GM21515 (cell line): ENCODE measurements around the gene NOPCHAP1.
"Not testable (repeated sequence)": the region's sequence is repeated elsewhere in the genome, so short reads cannot be mapped to it uniquely, and the experiment has no call there.

Experiments
- ATAC-seq: cut with Tn5 transposase; IDR thresholded peaks from one replicate; pipeline ENCODE4 v1.9.1; 2021; ENCODE audit not compliant: unreplicated experiment

The NOPCHAP1 gene, protein sequence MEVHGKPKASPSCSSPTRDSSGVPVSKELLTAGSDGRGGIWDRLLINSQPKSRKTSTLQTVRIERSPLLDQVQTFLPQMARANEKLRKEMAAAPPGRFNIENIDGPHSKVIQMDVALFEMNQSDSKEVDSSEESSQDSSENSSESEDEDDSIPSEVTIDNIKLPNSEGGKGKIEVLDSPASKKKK

DNA sequence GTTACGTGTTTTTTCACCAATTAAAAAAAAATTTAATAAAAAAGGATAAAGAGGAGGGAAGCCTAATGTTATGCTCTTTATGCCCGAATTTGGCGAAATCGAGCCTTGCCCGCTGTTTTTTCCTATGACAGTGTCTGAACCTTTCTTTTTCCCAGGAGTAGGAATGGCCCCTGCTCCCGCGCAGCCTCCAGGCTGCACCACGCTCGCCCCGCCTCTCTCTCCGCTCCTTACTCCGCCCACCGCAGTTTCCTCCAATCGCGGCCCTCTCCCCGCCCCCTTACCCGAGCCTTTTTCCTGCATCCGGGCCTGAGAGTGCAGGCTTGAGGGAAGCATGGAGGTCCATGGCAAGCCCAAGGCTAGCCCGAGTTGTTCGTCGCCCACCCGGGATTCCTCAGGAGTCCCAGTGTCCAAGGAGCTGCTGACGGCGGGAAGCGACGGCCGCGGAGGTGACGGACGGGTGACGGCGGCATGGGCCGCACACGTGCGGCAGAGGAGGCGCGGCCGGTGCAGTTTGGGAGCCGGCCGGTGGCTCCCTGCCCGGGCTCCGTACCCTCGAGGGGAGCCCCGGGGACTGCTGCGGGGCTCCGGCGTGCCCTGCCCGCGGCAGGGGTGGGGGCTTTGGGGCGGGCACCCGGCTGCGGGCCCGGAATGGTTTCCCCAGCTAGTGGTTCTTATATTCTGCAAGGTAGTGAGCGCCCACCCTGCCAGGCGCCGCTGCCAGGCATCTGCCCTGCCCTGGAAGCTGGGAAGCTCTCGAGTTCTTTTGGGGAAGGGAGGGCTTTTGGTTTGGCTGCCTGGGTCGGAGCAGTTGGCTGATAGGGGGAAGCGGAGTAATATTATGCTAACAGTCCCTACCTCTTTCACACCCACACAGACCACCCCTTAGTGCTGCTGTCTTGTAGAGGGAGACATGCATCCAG, at the start of gene NOPCHAP1:
Gene NOPCHAP1, plus strand, starts transcription at position 295 of the 920 bp plus-strand sequence. Its CDS starts 37 bp downstream, at position 332.
- ATAC-seq: peak; percentile 94

DNA sequence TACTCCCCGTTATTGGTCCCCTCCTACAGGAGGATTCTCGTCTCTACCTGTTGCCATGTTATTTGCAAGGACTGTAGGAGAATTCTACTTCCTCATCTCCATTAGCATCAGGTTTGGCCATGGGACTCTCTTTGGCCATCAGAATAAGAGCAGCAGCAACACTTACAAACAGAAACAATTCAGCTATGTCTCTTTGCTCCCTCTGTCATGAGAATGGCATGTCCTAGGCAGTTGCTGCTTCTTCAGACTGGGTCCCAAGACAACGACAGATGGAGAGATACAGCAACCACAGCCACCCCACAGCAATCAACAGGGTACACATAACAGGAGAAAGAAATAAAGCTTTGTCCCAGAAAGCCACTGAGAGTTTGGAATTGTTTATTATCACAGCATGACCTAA, 47.7 kb upstream of the NOPCHAP1 start:
- no peak for ATAC-seq

DNA sequence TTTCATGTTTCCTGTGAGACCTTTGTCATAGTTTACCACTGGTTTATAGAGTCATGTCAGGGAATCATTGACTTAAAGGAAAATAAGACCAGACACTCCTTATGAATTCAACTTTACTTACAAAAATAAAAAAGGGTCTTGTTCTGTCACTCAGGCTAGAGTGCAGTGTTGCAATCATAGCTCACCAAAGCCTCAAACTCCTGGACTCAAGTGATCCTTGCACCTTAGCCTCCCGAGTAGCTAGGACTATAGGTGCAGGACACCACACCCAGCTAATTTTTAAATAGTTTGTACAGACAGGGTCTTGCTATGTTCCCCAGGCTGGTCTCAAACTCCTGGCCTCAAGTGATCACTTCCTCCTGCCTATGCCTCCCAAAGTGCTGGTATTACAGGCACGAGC, 47.0 kb upstream of the NOPCHAP1 start:
- no peak for ATAC-seq

DNA sequence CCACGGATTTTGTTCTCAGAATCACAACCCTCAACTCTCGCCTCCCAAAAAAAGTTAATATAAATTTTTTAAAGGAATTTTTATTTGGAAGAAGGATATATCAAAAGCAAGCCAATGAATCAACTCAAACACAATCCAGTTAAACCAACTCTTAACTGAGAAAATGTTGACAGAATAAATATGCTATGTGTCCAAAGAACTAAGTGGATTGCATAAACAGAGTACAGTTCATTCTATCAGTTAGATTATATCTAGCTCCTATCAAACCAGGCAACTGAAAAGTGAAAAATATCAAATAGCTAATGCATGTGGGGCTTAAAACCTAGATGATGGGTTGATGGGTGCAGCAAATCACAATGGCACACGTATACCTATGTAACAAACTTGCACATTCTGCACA, 44.7 kb upstream of the NOPCHAP1 start:
- ATAC-seq: no peak

DNA sequence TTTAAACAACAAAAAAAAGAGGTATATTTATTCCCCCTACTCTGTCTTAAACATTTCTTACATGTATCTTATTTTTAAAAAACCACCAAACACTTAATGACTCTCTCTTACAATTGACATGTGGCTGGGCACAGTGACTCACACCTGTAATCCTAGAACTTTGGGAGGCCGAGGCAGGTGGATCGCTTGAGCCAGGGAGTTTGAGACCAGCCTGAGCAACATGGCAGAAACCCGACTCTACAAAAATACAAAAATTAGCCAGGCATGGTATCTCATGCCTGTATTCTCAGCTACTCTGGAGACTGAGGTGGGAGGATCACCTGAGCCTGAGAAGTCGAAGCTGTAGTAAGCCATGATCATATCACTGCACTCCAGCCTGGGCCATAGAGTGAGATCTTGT, 44.0 kb upstream of the NOPCHAP1 start:
- no peak for ATAC-seq

DNA sequence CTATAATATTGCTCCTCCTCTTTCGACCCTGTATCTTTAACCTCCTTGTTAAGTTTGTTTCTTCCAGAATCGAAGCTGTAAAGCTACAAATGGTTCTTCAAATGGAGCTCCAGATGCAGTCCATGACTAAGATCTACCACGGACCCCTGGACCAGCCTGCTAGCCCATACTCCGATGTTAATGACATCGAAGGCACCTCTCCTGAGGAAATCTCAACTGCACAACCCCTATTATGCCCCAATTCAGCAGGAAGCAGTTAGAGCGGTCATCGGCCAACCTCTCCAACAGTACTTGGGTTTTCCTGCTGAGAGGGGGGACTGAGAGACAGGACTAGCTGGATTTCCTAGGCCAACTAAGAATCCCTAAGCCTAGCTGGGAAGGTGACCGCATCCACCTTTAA, 42.7 kb upstream of the NOPCHAP1 start:
- not testable (repeated sequence) for ATAC-seq

DNA sequence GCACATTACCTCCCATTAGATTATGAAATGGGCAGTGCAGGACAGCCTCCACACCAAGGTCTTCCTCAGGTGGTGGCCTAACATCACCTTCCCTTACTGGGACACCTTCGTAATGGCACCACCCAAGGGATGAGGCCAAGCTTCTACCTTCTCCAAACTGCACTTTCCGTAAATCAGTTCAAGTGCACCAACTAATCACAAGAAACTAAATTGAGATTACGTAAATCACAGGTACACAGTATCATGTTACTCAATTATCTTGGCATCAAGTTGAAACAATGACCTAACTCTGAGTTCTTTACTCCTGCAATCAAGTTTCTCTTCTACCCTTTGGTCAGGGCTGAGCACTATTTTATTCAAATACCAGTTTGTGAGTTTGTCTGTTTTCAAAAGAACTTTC, 41.9 kb upstream of the NOPCHAP1 start:
- ATAC-seq: no peak

DNA sequence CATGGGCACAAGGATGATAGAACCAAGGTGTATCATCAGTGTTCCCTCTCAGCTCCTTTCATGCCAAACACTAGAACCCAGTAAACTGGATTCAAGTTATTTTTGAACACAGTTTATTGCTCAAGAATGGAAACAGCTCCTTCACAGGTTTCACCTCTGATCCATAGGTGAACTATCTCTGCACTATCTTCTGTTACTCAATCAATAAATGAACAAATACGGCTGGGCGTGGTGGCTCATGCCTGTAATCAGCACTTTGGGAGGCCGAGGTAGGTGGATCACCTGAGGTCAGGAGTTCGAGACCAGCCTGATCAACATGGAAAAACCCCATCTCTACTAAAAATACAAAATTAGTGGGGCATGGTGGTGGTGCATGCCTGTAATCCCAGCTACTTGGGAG, 37.4 kb upstream of the NOPCHAP1 start:
- not testable (repeated sequence) for ATAC-seq

DNA sequence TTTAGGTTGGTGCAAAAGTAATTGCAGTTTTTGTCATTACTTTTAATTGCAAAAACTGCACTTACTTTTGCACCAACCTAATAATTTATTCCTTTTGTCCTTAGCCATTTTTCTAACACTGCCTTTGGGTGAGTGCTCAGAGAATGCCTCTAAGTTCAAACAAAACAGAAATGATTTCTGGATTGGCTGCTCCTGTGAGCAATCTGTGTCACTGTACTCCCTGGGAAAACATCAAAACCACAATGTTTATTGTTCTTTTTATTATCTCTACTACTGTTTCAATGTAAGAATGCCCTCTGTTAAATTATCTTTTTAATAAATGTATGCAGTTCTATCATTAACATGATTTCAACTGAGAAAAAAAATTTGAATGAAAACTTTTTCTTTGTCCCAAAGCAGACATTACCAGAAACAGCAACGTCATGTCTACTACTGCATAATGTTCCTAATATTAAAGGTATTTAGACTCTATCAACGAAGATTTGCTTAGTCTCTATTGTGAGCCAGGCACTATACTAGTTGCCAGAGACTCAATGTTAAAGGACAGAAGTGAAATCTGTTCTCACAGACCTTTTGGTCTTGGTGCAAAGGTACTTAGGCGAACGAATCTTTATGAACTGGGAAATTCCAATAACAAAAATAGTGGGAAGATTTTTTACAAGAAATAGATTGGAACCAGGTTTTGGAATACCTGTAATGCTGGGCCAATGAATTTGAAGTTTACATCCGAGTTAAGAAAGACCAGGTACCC, 34.2 kb upstream of the NOPCHAP1 start:
- ATAC-seq: no peak

DNA sequence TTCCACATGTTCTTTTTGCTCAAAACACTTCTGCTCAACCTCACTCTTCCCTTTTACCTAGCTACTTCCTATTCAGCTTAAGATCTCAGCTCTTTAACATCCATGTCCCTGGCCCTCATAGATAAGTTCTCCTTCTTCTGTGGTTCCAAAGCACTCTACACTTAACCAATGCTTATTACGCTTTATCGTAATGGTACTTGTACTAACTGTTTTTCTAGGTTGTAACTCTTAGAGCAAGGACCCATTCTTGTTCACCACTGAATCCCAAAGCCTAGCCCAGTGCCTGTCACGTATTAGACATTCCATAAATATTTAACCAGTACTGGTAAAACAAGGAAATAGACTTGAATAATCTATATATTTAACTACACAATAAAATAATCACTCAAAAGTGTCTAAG, 33.3 kb upstream of the NOPCHAP1 start:
- no peak for ATAC-seq

DNA sequence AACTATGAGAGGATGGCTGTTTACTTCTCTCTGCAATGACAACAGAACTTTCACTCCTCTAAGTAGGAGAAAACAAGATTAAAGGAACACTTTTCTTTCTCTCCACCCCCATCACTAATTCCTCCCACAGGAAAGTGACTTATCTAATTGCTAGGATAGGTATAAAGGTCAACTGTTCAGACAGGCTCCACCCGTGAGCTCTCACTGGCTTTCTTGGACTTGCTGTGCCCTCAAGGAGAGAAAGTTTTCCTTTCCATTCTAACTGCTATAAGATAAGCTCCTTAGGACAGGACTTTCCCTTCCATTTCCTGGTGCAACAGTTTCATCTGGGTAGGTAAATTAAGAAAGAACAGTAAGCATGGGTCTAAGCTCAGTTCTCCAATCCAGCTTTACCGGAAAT, 32.8 kb upstream of the NOPCHAP1 start:
- no peak for ATAC-seq

DNA sequence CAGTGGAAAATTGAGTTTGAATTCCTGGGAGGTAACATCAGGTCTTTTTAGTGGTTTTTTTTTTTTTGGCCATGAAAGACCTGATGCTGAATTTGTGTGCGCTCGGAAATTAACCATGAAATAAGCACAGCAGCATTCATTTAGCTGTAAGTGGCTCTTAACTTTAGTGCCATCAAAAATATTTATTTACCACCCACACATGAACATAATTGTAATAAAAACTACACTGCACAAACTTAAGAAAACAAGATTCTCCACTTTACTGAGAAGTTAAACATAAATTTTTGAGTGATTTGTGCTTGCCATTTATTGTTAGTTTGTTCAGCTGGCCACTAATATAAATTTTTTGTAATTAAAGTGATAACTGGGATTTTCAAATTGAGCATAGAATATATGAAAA, 30.4 kb upstream of the NOPCHAP1 start:
- ATAC-seq: no peak

DNA sequence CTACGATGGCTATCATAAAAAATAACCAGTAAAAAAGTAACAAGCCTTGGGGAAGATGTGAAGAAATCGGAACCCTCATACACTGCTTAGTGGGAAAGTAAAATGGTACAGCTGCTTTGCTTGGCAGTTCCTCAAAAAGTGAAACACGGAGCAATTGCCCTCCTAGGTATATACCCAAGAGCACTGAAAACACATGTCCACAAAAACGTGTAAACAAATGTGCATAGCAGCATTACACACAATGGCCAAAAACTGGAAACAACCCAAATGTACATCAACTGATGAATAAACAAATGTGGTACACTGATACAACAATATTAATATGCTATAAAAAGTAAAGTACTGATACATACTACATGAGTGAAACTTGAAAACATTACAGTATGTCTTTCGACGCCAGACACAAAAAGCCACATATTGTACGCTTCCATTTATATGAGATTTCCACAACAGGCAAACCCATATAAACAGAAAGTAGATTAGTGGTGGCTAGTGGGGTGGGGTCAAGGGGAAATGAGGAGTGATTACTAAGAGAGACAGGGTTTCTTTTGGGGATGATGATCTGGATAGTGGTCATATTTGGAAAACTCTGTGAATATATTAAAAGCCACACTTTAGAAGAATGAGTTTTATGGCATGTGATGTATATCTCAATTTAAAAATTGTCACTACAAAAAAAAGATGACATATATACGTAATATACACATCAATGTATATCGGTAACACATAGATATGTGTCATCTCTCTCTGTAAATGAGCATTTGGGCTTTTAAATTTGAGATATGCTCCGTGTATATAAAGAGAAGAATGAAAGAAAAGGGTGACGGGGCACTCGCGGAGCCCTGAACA, 29.0 kb upstream of the NOPCHAP1 start:
- no peak for ATAC-seq

DNA sequence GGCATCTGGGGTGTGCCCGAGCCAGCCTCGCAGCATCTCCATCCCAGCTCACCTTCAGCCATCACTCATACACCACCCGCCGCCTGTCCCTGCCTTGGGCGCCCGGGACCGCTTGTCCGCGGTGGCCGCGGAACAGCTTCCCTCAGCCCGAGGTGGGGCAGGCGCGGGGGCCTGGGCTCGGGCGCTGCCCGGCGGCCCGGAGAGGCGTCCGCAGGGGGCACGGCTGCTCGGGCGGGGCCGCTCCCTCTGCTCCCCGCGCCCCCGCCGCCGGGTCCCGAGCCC, 28.5 kb upstream of the NOPCHAP1 start:
- ATAC-seq: no peak

DNA sequence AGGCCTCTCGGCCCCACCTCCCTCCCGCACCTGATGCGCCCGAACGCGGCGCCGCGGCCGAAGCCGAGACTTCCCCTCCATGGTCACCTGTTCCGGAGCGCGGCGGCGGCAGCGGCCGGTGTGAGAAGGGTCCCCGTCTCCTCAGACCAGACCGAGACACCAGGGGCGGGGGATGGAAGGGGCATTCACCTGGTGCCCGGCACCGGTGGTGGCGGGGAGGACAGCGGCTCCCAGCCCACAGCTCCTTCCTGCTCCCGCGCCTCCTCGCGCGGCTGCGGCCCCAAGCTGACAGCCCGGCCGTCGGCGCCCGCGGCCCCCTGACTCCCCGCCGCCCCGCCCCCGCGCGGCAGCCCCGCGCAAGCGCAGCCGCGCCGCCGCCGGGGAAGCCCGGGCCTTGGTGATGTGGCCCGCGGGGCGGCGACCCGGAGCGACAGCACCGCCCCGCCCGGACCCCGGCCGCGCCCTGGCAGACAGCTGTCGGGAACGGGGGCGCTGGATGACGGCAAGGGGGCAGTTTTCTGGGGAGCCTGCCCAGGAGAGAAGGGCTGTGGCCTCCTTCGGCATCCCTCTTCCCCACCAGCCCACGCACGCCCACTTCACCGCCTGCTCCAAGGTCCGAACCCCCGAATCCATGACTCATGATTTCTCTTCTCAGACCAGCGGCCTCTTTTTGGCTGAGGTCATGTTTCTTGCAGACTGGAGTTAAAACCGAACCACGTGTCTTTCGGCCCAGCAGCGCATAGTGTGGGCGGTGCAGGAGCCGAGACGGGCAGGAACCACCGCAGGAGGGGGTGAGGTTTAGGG, 27.9 kb upstream of the NOPCHAP1 start, which contains the start of gene SLC41A2:
Gene SLC41A2, minus strand, starts transcription at position 290 of the 804 bp plus-strand sequence. CDS start 29,763 bp downstream, outside the sequence.
- peak; percentile 75 for ATAC-seq

DNA sequence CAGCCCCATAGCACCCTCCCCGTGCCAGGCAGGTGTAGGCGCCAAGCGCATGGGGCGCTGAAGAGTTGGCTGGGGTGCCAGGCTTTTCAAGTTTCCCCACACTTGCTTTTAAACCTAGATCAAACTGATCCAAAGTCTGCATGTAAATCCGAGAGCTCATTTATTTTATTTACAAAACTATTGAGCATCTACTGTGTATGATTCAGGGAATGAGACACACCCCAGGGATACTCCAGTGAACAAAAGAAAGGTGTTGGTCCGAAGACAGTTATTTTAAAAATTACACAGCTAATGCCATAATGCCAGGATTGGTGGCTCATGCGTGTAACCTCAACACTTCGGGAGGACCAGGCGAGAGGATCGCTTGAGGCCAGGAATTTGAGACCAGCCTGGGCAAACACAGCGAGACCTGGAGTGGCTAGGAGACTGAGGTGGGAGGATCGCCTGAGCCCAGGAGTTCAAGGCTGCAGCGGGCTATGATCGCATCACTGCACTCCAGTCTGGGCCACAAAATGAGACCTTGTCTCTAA, 27.2 kb upstream of the NOPCHAP1 start:
- ATAC-seq: no peak

DNA sequence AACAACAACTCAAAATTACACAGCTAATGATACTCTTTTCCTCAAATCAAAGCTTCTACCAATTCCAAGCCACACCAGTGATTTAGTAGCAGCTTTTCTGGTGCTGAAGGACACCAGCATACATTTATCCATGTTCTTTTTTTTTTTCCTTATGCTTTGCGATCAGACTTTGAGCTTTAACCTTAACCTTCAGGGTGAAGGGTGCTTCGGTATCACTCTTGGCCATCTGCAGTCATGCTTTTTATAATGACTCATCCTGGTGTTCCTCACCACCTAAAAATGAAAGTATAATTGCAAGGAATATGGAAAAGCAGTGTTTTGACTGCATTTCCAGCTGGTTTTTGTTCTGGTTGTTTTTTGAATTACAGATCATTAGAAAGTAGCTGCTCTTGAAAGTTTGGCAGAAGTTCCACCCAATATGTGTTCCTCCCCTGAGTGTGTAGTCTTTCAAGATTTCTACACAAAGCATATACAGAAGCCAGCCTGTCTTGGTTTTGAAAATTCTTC, 26.7 kb upstream of the NOPCHAP1 start:
- ATAC-seq: no peak

DNA sequence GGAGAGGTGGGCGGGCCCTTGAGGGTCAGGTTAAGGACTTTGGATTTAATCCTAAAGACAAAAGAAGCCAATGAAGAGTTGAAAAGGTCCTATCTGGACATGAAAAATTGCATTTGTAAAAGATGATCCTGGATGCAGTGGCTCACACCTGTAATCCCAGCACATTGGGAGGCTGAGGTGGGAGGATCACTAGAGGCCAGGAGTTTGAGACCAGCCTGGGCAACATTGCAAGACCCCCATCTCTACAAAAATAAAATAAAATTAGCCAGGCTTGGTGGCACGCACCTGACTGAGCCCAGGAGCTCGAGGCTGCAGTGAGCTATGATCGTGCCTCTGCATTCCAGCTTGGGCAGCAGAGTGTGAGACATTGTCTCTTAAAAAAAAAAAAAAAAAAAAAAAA, 25.7 kb upstream of the NOPCHAP1 start:
- no peak for ATAC-seq

DNA sequence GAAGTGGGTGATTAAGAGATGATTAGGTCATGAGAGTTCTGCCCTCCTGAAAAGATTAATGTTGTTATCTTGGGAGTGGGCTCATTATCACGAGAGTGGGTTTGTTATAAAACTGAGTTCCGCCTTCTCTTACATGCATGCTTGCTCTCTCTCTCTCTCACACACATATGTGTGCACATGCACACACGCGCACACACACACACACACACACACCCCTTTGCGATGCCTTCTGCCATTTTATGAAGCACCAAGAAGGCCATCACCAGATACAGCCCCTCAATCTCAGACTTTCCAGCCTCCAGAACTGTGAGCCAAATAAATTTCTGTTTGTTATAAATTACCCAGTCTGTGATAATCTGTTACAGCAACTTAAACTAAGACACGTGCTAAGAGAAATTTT, 22.4 kb upstream of the NOPCHAP1 start:
- ATAC-seq: no peak
